ENCODE results near the gene RPS3. TPM values are rescaled to one million over a fixed set of nuclear protein-coding genes. Genes with fewer than 3 reads are reported as not detected.

RPS3 gene
- total RNA-seq, 1 donor from 2014 or later: 1,433 TPM

Other genes starting within 250 kb of the RPS3 start
- 185 TPM for gene SLCO2B1, start 248.4 kb upstream of the RPS3 start, total RNA-seq
- 1.6 TPM for gene TPBGL, start 158.7 kb upstream of the RPS3 start, total RNA-seq
- 112 TPM for gene ARRB1, start 47.9 kb upstream of the RPS3 start, total RNA-seq
- gene KLHL35, start 33.7 kb downstream of the RPS3 start, total RNA-seq: 0.61 TPM
- 46.2 TPM for gene GDPD5, start 126.4 kb downstream of the RPS3 start, total RNA-seq
- gene SERPINH1, start 162.7 kb downstream of the RPS3 start, total RNA-seq: 309 TPM

Measured in mesenteric fat pad (tissue), 1 donor.